GM19351 (cell line): Measurements from ENCODE around the gene DEPP1.

Experiments
- ATAC-seq: cut with Tn5 transposase; IDR thresholded peaks from one replicate; pipeline ENCODE4 v1.9.1; 2021; ENCODE audit warnings: mild to moderate bottlenecking, moderate library complexity; ENCODE audit not compliant: unreplicated experiment

Gene DEPP1

GRCh38 chr10:44980309-44981171 lies 1.9 kb upstream of the DEPP1 start:
- ATAC-seq, result no peak

- no peak for ATAC-seq
Observed at GRCh38 chr10:44979281-44980191, 927 bp upstream of the DEPP1 start.

GRCh38 chr10:44978213-44978569 lies 418 bp downstream of the DEPP1 start:
- no peak for ATAC-seq

GRCh38 chr10:44977287-44978212 lies 1.1 kb downstream of the DEPP1 start:
- ATAC-seq, result no peak

GRCh38 chr10:44976352-44977198 lies 2.0 kb downstream of the DEPP1 start:
- no peak for ATAC-seq

- no peak for ATAC-seq
Observed at GRCh38 chr10:44975431-44976331, 2.9 kb downstream of the DEPP1 start.

- peak; percentile 81 for ATAC-seq
Observed at GRCh38 chr10:44974628-44975430, 3.8 kb downstream of the DEPP1 start.

- peak; percentile 7 for ATAC-seq
Observed at GRCh38 chr10:44974082-44974627, 4.5 kb downstream of the DEPP1 start.

GRCh38 chr10:44973323-44974081 lies 5.1 kb downstream of the DEPP1 start:
- ATAC-seq, result peak; percentile 24

- ATAC-seq, result no peak
Observed at GRCh38 chr10:44972874-44973306, 5.7 kb downstream of the DEPP1 start.

- no peak for ATAC-seq
Observed at GRCh38 chr10:44971935-44972757, 6.5 kb downstream of the DEPP1 start.

GRCh38 chr10:44971434-44971833 lies 7.2 kb downstream of the DEPP1 start:
- ATAC-seq, result no peak

- ATAC-seq, result no peak
Observed at GRCh38 chr10:44970812-44971395, 7.7 kb downstream of the DEPP1 start.

- no peak for ATAC-seq
Observed at GRCh38 chr10:44969854-44970253, 8.8 kb downstream of the DEPP1 start.

GRCh38 chr10:44968500-44969400 lies 9.9 kb downstream of the DEPP1 start:
- ATAC-seq, result no peak
